SK-N-SH treated with all-trans-retinoic acid at 6 μM for 48 hours (cell line): ENCODE measurements around the gene DOCK2.

Experiments used
- ARNTL ChIP-seq: fragments of 450-650 bp; formaldehyde crosslinking; IDR thresholded peaks from 2 replicates; pipeline ENCODE4 v1.5.0; 2020; ENCODE audit warnings: low read depth, mild to moderate bottlenecking, moderate library complexity, borderline replicate concordance
- CSDC2 ChIP-seq: fragments of 250-450 bp; sonication (Bioruptor Pico); IDR thresholded peaks from 2 replicates; pipeline ENCODE4 v1.5.0; 2020; ENCODE audit warnings: mild to moderate bottlenecking, moderate library complexity
- OSR1 ChIP-seq: fragments of 250-450 bp; sonication (Bioruptor Pico); IDR thresholded peaks from 2 replicates; pipeline ENCODE4 v1.8.0; 2022; ENCODE audit warnings: moderate library complexity, mild to moderate bottlenecking, inconsistent platforms
- TF ChIP-seq, protein P1 (sequence below): fragments of 250-450 bp; sonication (Bioruptor Pico); IDR thresholded peaks from 2 replicates; pipeline ENCODE4 v1.5.1; 2021; ENCODE audit warnings: mild to moderate bottlenecking, moderate library complexity

- TF ChIP-seq OSR1 (no peak), ARNTL (CRISPR knock-in tag) (no peak), CSDC2 (CRISPR knock-in tag) (no peak)
- TF ChIP-seq, protein P1, sequence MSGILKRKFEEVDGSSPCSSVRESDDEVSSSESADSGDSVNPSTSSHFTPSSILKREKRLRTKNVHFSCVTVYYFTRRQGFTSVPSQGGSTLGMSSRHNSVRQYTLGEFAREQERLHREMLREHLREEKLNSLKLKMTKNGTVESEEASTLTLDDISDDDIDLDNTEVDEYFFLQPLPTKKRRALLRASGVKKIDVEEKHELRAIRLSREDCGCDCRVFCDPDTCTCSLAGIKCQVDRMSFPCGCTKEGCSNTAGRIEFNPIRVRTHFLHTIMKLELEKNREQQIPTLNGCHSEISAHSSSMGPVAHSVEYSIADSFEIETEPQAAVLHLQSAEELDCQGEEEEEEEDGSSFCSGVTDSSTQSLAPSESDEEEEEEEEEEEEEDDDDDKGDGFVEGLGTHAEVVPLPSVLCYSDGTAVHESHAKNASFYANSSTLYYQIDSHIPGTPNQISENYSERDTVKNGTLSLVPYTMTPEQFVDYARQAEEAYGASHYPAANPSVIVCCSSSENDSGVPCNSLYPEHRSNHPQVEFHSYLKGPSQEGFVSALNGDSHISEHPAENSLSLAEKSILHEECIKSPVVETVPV (CRISPR knock-in tag) = no peak
Observed at GRCh38 chr5:169946743-169947295, 309.7 kb downstream of the DOCK2 start.
